ENCODE measurements around the gene COL6A6. TPM values are rescaled to one million over a fixed set of nuclear protein-coding genes. Genes with fewer than 3 reads are reported as not detected.

Gene COL6A6
- 103 TPM for total RNA-seq

GRCh38 chr3:130516645-130517512 lies at the start of gene COL6A6:
TSS of gene COL6A6 (plus strand) at chr3:130517177. CDS start at chr3:130560365, 43,188 bp downstream.
- H3K36me3 ChIP-seq (ENCODE audit: control insufficient read depth in 3 of 3, insufficient read depth in 3 of 3, low read length in 3 of 3): no peaks in the 10 kb centered on the region
- peak within 1 kb of the TSS in 1 of 3 donors; percentile 40 for H3K4me3 ChIP-seq (ENCODE audit: low read length in 3 of 3)
- H3K27me3 ChIP-seq (ENCODE audit: control insufficient read depth in 3 of 3, insufficient read depth in 3 of 3, low read length in 3 of 3): peaks cover 15 to 26% (median 26%) of the 10 kb centered on the region in 3 donors
- no peak within 1 kb of the TSS for H3K27ac ChIP-seq (ENCODE audit: low read depth, low read length)
- H3K4me1 ChIP-seq (ENCODE audit: control insufficient read depth in 3 of 3, insufficient read depth in 3 of 3, low read length in 3 of 3): no peaks in the 10 kb centered on the region
- no peaks in the 10 kb centered on the region for H3K9me3 ChIP-seq (ENCODE audit: control insufficient read depth in 3 of 3, low read length in 3 of 3)
- no peak within 1 kb of the TSS for H3K9ac ChIP-seq (ENCODE audit: low read depth in 1 of 3, low read length in 3 of 3)

GRCh38 chr3:130468311-130468710 lies 48.7 kb upstream of the COL6A6 start:
- Histone ChIP-seq H3K9ac (ENCODE audit: low read depth in 1 of 3, low read length in 3 of 3) (no peak overlapping the region), H3K36me3 (ENCODE audit: control insufficient read depth in 3 of 3, insufficient read depth in 3 of 3, low read length in 3 of 3) (no peaks in the 10 kb centered on the region), H3K27me3 (ENCODE audit: control insufficient read depth in 3 of 3, insufficient read depth in 3 of 3, low read length in 3 of 3) (no peaks in the 10 kb centered on the region), H3K27ac (ENCODE audit: low read depth, low read length) (no peak overlapping the region), H3K4me1 (ENCODE audit: control insufficient read depth in 3 of 3, insufficient read depth in 3 of 3, low read length in 3 of 3) (no peaks in the 10 kb centered on the region), H3K9me3 (ENCODE audit: control insufficient read depth in 3 of 3, low read length in 3 of 3) (no peaks in the 10 kb centered on the region), H3K4me3 (ENCODE audit: low read length in 3 of 3) (no peak overlapping the region)

GRCh38 chr3:130470126-130470525 lies 46.9 kb upstream of the COL6A6 start:
- Histone ChIP-seq H3K27me3 (ENCODE audit: control insufficient read depth in 3 of 3, insufficient read depth in 3 of 3, low read length in 3 of 3) (no peaks in the 10 kb centered on the region), H3K9me3 (ENCODE audit: control insufficient read depth in 3 of 3, low read length in 3 of 3) (no peaks in the 10 kb centered on the region), H3K4me1 (ENCODE audit: control insufficient read depth in 3 of 3, insufficient read depth in 3 of 3, low read length in 3 of 3) (no peaks in the 10 kb centered on the region), H3K4me3 (ENCODE audit: low read length in 3 of 3) (no peak overlapping the region), H3K36me3 (ENCODE audit: control insufficient read depth in 3 of 3, insufficient read depth in 3 of 3, low read length in 3 of 3) (no peaks in the 10 kb centered on the region), H3K27ac (ENCODE audit: low read depth, low read length) (no peak overlapping the region), H3K9ac (ENCODE audit: low read depth in 1 of 3, low read length in 3 of 3) (no peak overlapping the region)

GRCh38 chr3:130473416-130473815 lies 43.6 kb upstream of the COL6A6 start:
- no peaks in the 10 kb centered on the region for H3K27me3 ChIP-seq (ENCODE audit: control insufficient read depth in 3 of 3, insufficient read depth in 3 of 3, low read length in 3 of 3)
- H3K4me3 ChIP-seq (ENCODE audit: low read length in 3 of 3): no peak overlapping the region
- H3K36me3 ChIP-seq (ENCODE audit: control insufficient read depth in 3 of 3, insufficient read depth in 3 of 3, low read length in 3 of 3): no peaks in the 10 kb centered on the region
- H3K4me1 ChIP-seq (ENCODE audit: control insufficient read depth in 3 of 3, insufficient read depth in 3 of 3, low read length in 3 of 3): no peaks in the 10 kb centered on the region
- no peak overlapping the region for H3K9ac ChIP-seq (ENCODE audit: low read depth in 1 of 3, low read length in 3 of 3)
- no peak overlapping the region for H3K27ac ChIP-seq (ENCODE audit: low read depth, low read length)
- H3K9me3 ChIP-seq (ENCODE audit: control insufficient read depth in 3 of 3, low read length in 3 of 3): no peaks in the 10 kb centered on the region

- no peaks in the 10 kb centered on the region for H3K9me3 ChIP-seq (ENCODE audit: control insufficient read depth in 3 of 3, low read length in 3 of 3)
- no peak overlapping the region for H3K9ac ChIP-seq (ENCODE audit: low read depth in 1 of 3, low read length in 3 of 3)
- H3K27ac ChIP-seq (ENCODE audit: low read depth, low read length): no peak overlapping the region
- H3K27me3 ChIP-seq (ENCODE audit: control insufficient read depth in 3 of 3, insufficient read depth in 3 of 3, low read length in 3 of 3): no peaks in the 10 kb centered on the region
- no peaks in the 10 kb centered on the region for H3K36me3 ChIP-seq (ENCODE audit: control insufficient read depth in 3 of 3, insufficient read depth in 3 of 3, low read length in 3 of 3)
- H3K4me1 ChIP-seq (ENCODE audit: control insufficient read depth in 3 of 3, insufficient read depth in 3 of 3, low read length in 3 of 3): no peaks in the 10 kb centered on the region
- no peak overlapping the region for H3K4me3 ChIP-seq (ENCODE audit: low read length in 3 of 3)
Measured at GRCh38 chr3:130480736-130481135, 36.2 kb upstream of the COL6A6 start.

- Histone ChIP-seq H3K9ac (ENCODE audit: low read depth in 1 of 3, low read length in 3 of 3) (no peak overlapping the region), H3K4me1 (ENCODE audit: control insufficient read depth in 3 of 3, insufficient read depth in 3 of 3, low read length in 3 of 3) (no peaks in the 10 kb centered on the region), H3K9me3 (ENCODE audit: control insufficient read depth in 3 of 3, low read length in 3 of 3) (no peaks in the 10 kb centered on the region)
Measured at GRCh38 chr3:130488288-130488687, 28.7 kb upstream of the COL6A6 start.

GRCh38 chr3:130488769-130489450 lies 28.1 kb upstream of the COL6A6 start:
- Histone ChIP-seq H3K4me3 (ENCODE audit: low read length in 3 of 3) (no peak overlapping the region), H3K9me3 (ENCODE audit: control insufficient read depth in 3 of 3, low read length in 3 of 3) (no peaks in the 10 kb centered on the region), H3K27me3 (ENCODE audit: control insufficient read depth in 3 of 3, insufficient read depth in 3 of 3, low read length in 3 of 3) (no peaks in the 10 kb centered on the region), H3K9ac (ENCODE audit: low read depth in 1 of 3, low read length in 3 of 3) (no peak overlapping the region), H3K36me3 (ENCODE audit: control insufficient read depth in 3 of 3, insufficient read depth in 3 of 3, low read length in 3 of 3) (no peaks in the 10 kb centered on the region), H3K27ac (ENCODE audit: low read depth, low read length) (no peak overlapping the region), H3K4me1 (ENCODE audit: control insufficient read depth in 3 of 3, insufficient read depth in 3 of 3, low read length in 3 of 3) (no peaks in the 10 kb centered on the region)

More at GRCh38 chr3:130488288-130488687, 28.7 kb upstream of the COL6A6 start:
- Histone ChIP-seq H3K36me3 (ENCODE audit: control insufficient read depth in 3 of 3, insufficient read depth in 3 of 3, low read length in 3 of 3) (no peaks in the 10 kb centered on the region), H3K27me3 (ENCODE audit: control insufficient read depth in 3 of 3, insufficient read depth in 3 of 3, low read length in 3 of 3) (no peaks in the 10 kb centered on the region), H3K4me3 (ENCODE audit: low read length in 3 of 3) (no peak overlapping the region), H3K27ac (ENCODE audit: low read depth, low read length) (no peak overlapping the region)

GRCh38 chr3:130490241-130490640 lies 26.7 kb upstream of the COL6A6 start:
- Histone ChIP-seq H3K27ac (ENCODE audit: low read depth, low read length) (no peak overlapping the region), H3K27me3 (ENCODE audit: control insufficient read depth in 3 of 3, insufficient read depth in 3 of 3, low read length in 3 of 3) (no peaks in the 10 kb centered on the region)

GRCh38 chr3:130491431-130491830 lies 25.5 kb upstream of the COL6A6 start:
- H3K36me3 ChIP-seq (ENCODE audit: control insufficient read depth in 3 of 3, insufficient read depth in 3 of 3, low read length in 3 of 3): no peaks in the 10 kb centered on the region
- no peaks in the 10 kb centered on the region for H3K27me3 ChIP-seq (ENCODE audit: control insufficient read depth in 3 of 3, insufficient read depth in 3 of 3, low read length in 3 of 3)
- no peak overlapping the region for H3K9ac ChIP-seq (ENCODE audit: low read depth in 1 of 3, low read length in 3 of 3)
- H3K27ac ChIP-seq (ENCODE audit: low read depth, low read length): no peak overlapping the region
- no peak overlapping the region for H3K4me3 ChIP-seq (ENCODE audit: low read length in 3 of 3)
- no peaks in the 10 kb centered on the region for H3K4me1 ChIP-seq (ENCODE audit: control insufficient read depth in 3 of 3, insufficient read depth in 3 of 3, low read length in 3 of 3)
- H3K9me3 ChIP-seq (ENCODE audit: control insufficient read depth in 3 of 3, low read length in 3 of 3): no peaks in the 10 kb centered on the region

More at GRCh38 chr3:130490241-130490640, 26.7 kb upstream of the COL6A6 start:
- Histone ChIP-seq H3K4me1 (ENCODE audit: control insufficient read depth in 3 of 3, insufficient read depth in 3 of 3, low read length in 3 of 3) (no peaks in the 10 kb centered on the region), H3K36me3 (ENCODE audit: control insufficient read depth in 3 of 3, insufficient read depth in 3 of 3, low read length in 3 of 3) (no peaks in the 10 kb centered on the region), H3K9ac (ENCODE audit: low read depth in 1 of 3, low read length in 3 of 3) (no peak overlapping the region), H3K4me3 (ENCODE audit: low read length in 3 of 3) (no peak overlapping the region), H3K9me3 (ENCODE audit: control insufficient read depth in 3 of 3, low read length in 3 of 3) (no peaks in the 10 kb centered on the region)

GRCh38 chr3:130504701-130505100 lies 12.3 kb upstream of the COL6A6 start:
- H3K9ac ChIP-seq (ENCODE audit: low read depth in 1 of 3, low read length in 3 of 3): no peak overlapping the region
- no peak overlapping the region for H3K27ac ChIP-seq (ENCODE audit: low read depth, low read length)
- H3K27me3 ChIP-seq (ENCODE audit: control insufficient read depth in 3 of 3, insufficient read depth in 3 of 3, low read length in 3 of 3): no peaks in the 10 kb centered on the region
- H3K36me3 ChIP-seq (ENCODE audit: control insufficient read depth in 3 of 3, insufficient read depth in 3 of 3, low read length in 3 of 3): no peaks in the 10 kb centered on the region
- peaks cover 0 to 6% (median 0%) of the 10 kb centered on the region in 3 donors for H3K4me1 ChIP-seq (ENCODE audit: control insufficient read depth in 3 of 3, insufficient read depth in 3 of 3, low read length in 3 of 3)
- no peak overlapping the region for H3K4me3 ChIP-seq (ENCODE audit: low read length in 3 of 3)
- no peaks in the 10 kb centered on the region for H3K9me3 ChIP-seq (ENCODE audit: control insufficient read depth in 3 of 3, low read length in 3 of 3)
